IPS-18c (cell line): ENCODE data around the gene RGS9.

ENCODE experiments used
- H3K4me3 ChIP-seq: 2 replicates; pipeline ENCODE4 v1.7.0; 2013; ENCODE audit warnings: low read depth, mild to moderate bottlenecking, low read length, moderate library complexity; ENCODE audit not compliant: insufficient read depth
- H3K9me3 ChIP-seq: one replicate; pipeline ENCODE4 v1.6.1; 2013; ENCODE audit warnings: mild to moderate bottlenecking, low read length, moderate library complexity; ENCODE audit not compliant: control insufficient read depth, insufficient read depth

RGS9 gene

DNA sequence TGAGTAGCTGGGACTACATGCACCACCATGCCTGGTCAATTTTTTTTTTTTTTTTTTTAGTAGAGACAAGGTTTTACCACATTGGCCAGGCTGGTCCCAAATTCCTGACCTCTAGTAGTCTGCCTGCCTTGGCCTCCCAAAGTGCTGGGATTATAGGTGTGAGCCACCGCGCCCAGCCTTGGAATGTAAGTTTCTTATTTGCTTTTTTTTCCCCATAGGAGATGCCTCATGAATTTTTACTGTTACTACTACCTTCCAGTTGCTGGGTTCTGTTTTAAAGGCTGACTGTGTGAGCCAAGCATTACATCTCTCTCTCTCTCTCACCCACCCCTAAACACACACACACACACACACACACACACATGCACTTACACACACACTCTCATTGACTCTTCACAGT is 112.6 kb downstream of the RGS9 start:
- Histone ChIP-seq H3K4me3 (no peak overlapping the region), H3K9me3 (no peaks in the 10 kb centered on the region)

DNA sequence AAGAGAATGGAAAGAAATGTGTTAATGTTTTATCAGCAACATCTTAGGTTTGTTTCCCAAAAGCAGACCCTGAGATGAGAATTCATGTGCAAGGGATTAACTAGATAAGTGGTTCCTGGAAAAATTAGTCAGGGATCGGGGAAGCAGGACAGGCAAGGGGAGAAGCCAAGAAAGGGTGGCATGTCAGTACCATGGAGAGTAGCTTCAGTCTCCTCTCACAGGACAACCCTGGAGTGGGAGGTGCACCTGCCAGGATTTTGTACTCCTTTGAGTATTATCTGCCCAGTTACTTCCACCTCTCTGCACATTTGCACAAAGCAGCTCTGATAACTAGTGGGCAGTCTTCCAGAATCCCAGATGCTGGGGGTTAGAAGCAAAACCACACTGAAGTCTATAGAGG is 117.0 kb downstream of the RGS9 start:
- H3K4me3 ChIP-seq, result no peak overlapping the region
- H3K9me3 ChIP-seq, result peaks cover 2% of the 10 kb centered on the region

DNA sequence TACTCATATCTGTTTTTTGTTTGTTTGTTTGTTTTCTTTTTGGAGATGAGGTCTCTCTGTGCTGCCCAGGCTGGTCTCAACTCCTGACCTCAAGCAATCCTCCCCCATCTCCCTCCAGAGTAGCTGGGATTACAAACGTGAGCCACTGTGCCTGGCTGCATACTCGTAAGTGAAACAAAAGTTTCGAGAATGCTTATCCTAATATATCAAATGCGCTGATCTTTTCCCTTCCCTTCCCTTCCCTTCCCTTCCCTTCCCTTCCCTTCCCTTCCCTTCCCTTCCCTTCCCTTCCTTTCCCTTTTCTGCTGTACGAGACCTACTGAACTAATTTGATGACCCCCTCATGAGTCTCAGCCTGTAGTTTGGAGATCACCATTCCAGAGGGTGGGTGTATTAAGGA is 122.1 kb downstream of the RGS9 start:
- Histone ChIP-seq H3K4me3 (no peak overlapping the region), H3K9me3 (peaks cover 2% of the 10 kb centered on the region)

DNA sequence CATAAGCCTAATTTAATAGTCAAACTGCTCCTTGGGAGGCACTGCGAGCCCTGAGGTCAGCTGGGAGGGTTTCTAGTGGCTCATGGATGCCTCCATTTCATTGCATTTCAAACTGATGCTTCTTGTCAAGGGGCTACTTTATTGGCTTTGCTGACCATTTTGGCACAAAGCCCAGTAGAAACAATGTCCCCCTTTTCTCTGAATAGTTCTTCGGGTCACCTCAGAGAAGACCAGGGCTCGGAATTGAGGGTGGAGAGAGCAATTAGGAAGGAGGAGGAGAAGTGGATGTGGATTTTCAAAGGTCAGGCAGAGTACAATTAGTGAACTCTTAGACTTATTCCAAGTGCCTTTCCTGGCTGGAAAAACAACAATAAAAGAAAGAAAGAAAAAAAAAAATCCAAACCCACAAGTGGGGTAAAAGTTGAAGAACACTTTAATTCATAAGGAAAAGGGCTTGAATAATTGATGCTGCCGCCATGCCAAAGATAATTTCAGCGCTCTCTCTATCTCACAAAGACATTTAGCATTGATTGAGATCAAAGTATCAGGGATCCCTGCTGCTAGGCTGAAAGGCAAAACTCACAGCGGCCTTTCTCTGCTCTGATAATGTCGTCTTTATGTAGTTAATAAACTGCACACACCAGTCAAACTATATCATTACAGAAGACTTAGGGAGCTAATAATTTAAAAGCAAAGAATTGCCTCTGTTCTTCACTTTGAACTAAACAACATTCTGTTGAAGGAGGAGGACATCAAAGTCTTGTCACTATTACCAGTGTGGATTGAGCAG is 122.7 kb downstream of the RGS9 start:
- H3K9me3 ChIP-seq, result peaks cover 2% of the 10 kb centered on the region

DNA sequence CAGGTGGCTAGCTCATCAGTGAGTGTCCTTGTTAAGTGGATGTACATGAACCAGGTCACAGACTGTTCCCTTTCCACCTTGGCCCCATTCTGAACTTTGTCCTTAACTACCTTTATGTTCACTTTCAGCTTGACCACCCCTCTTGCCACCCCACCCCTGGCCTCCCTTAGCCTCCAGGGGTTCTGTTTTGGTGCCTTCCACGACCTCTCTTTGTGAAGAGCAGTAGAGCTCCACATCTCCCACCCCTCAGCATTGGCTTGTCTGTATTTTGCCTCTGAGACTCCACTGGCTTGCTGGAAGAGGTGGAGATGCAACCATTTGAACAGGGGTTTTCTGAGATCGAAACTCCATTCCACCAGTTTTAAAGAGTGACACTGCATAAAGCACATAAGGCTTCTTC is 123.5 kb downstream of the RGS9 start:
- Histone ChIP-seq H3K9me3 (peaks cover 2% of the 10 kb centered on the region), H3K4me3 (no peak overlapping the region)

More for the DNA sequence above, 122.7 kb downstream of the RGS9 start:
- H3K4me3 ChIP-seq, result no peak overlapping the region

DNA sequence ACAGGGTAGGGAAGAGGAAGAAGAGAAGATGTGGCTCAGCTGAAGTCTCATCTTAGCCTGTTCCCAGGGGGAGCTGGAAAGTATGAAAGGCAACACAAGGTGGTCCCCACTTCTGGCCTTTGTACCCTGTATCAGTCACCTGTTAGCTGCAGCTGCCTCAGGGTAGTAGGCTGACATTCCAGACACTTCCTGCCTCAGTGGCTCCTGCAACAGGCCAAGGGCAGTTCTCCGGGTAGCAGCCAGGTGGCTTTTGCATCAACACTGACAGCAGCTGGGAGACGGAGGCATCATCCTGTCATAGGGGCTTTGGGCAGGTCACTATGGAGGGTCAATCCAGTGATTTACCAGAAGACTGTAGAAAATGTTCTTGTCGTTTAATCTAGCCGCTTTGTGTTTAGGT is 124.0 kb downstream of the RGS9 start:
- Histone ChIP-seq H3K4me3 (no peak overlapping the region), H3K9me3 (no peaks in the 10 kb centered on the region)

DNA sequence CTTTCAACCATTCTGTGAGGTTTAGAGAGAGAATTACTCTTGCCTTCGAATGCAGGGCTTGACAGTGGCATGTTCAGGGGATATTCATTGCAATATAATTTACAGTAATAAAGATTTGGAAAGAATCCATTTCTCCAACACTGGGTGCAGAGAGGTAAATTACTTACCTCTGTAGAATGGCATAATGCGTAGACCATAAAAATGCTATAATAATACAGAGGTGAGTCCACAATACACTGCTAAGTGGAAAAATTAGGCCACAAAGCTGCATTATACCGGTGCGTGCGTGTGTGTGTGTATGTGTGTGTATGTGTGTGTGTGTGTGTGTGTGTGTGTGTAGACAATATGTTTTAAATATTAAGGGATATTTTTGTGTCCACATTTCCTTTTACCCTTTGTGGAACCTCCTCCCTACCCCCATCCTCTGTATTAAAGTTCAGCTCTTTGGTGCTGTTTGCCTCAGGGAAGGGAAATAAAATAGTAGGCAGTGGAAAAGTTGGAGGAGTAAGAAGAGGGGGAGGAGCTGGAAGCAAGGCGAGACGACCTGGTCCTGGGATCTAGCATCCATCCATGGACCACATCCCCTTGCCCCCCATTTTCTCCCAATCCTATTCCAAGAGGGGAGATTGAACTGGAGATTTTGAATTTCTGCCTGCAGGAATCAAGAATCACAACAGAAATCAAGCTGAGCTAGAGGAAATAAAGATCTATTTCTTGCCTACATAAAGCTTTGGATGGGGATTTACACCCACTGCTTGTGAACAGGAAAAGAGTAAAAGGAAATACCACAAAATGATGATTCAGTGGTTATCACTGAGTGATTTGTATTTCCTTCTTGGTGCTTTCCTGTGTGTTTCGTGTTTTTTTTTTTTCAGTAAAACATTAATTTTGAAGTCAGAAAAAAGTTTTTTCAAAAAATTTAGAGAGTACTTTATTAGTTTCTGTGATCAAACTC is 124.8 kb downstream of the RGS9 start:
- no peaks in the 10 kb centered on the region for H3K9me3 ChIP-seq
- no peak overlapping the region for H3K4me3 ChIP-seq

DNA sequence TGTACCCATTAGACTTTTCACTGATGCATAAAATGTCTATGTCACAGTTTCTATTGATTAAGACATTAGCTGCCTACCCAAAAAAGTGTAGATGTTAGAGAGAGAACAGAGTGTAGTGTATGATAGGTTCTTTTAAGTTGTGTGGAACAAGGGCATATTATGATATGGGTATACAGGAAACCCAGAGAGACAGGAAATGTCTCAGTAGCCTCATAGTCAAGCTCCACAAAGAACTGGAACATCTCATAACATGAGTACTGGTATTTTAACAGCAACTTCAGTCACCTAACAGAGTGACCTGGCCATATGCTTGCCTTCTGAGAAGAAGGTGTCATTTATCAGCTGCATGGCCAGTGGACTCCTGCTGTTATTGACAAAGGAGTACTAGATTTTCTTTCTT is 128.1 kb downstream of the RGS9 start:
- Histone ChIP-seq H3K9me3 (no peaks in the 10 kb centered on the region), H3K4me3 (no peak overlapping the region)

DNA sequence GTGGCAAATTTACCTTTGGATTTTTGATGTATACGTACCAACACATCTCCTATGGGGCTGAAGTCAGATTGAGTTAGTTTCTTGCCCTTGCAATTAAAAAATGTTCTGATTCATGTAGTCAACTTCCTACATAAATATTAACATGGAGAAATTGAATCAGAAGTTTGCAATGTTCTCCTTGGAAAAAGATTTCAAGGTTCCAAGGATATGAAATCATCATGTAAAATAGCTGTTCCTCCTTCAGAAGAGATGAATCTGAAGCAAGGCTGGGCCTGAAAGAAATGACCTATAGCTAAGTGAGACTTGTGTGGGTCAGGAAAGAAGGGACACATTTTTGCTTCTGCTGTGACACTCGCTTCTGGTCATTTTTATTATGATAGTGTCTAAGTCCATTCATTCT is 131.7 kb downstream of the RGS9 start:
- Histone ChIP-seq H3K4me3 (no peak overlapping the region), H3K9me3 (peaks cover 2% of the 10 kb centered on the region)

DNA sequence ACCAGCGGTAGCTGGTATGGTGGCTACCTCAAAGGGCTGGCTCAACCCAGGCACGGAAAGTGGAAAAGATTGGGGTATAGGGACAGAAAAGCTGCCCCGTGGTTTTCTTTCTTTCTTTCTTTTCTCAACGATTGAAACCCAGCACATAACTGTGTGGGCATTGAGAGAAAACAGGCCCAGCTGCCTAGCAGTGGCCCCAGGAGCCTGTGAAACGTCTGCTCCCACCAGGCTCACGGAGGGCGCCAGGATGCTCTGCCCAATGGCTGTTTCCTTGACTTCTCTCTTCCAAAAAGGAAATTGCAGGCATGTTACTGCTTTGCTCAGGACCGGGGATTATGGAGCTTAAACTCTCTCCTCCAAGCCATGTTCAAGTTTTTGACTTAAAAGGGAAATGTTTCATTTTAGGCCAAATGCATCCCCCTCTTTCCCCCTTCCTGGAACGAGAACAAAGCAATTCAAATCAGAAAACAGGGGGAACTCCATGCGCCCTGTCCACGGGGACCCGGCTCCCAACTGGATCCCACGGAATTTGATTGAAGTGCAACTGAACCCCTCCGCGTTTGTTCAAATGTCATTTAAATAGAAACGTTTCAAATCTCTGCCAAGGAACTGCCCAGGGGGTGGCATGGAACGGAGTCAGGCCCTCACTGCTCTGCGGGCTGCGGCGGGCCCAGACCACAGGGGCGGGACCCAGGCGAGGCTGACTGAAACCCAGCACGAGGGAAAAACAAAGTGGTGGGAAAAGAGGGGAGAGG is 133.5 kb downstream of the RGS9 start:
- H3K9me3 ChIP-seq, result peaks cover 2% of the 10 kb centered on the region
- H3K4me3 ChIP-seq, result no peak overlapping the region

DNA sequence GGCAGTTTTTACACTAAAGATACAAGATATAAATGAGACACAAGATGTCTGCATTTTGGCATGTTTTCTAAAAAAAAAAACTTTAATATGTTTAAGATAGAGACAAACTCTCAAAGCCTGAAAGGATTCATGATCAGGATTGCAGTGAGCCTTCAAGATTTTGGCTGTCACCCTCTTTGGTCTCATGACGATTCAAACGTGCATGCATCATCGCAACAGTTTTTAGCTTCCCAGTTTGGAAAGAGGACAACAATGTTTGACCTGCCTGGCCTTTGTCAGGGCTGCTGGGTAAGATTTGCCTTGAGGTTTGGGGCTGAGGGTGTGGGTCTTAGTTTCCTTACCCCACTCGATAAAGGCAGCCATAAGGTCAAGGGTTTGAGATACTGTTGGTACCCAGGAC is 134.1 kb downstream of the RGS9 start:
- H3K4me3 ChIP-seq, result no peak overlapping the region
- peaks cover 2% of the 10 kb centered on the region for H3K9me3 ChIP-seq
